HepG2 (cell line): ENCODE data around the gene IQCN. TPM values are rescaled to one million over a fixed set of nuclear protein-coding genes. Genes with fewer than 3 reads are reported as not detected.

Source experiments
- CSRNP2 ChIP-seq: sonication (generic); formaldehyde crosslinking; conservative IDR thresholded peaks from 2 replicates; pipeline ENCODE4 v1.8.0; 2022; ENCODE audit warnings: low read depth, missing genetic modification reagents
- DBP ChIP-seq: sonication (generic); formaldehyde crosslinking; IDR thresholded peaks from 2 replicates; pipeline ENCODE4 v1.4.0; 2020; ENCODE audit warnings: missing genetic modification reagents; ENCODE audit errors: not compliant biosample characterization
- EZH2 ChIP-seq: conservative IDR thresholded peaks from 2 replicates; pipeline ENCODE4 v1.6.1; 2012; ENCODE audit warnings: mild to moderate bottlenecking, low read depth, low read length, moderate library complexity
- GATA4 ChIP-seq: sonication (generic); IDR thresholded peaks from 2 replicates; pipeline ENCODE4 v1.6.1; 2016; ENCODE audit warnings: antibody characterized with exemption, low read depth, borderline replicate concordance
- HDAC1 ChIP-seq: sonication (generic); formaldehyde crosslinking; IDR thresholded peaks from 2 replicates; pipeline ENCODE4 v1.5.1; 2020; ENCODE audit warnings: mild to moderate bottlenecking, missing genetic modification reagents
- MEF2D ChIP-seq: sonication (generic); formaldehyde crosslinking; IDR thresholded peaks from 2 replicates; pipeline ENCODE4 v1.5.1; 2020; ENCODE audit warnings: mild to moderate bottlenecking, missing genetic modification reagents
- MYPOP ChIP-seq: sonication (generic); formaldehyde crosslinking; IDR thresholded peaks from 2 replicates; pipeline ENCODE4 v1.8.1; 2023; ENCODE audit warnings: mild to moderate bottlenecking, moderate library complexity, missing genetic modification reagents
- NAIF1 ChIP-seq: sonication (generic); formaldehyde crosslinking; IDR thresholded peaks from 2 replicates; pipeline ENCODE4 v1.5.0; 2020; ENCODE audit warnings: mild to moderate bottlenecking, missing genetic modification reagents, borderline replicate concordance
- PITX1 ChIP-seq: sonication (generic); formaldehyde crosslinking; IDR thresholded peaks from 2 replicates; pipeline ENCODE4 v1.5.1; 2020; ENCODE audit warnings: mild to moderate bottlenecking, missing genetic modification reagents
- SP1 ChIP-seq, 2 experiments: fragments of 450-650 bp in 1 of 2; sonication (generic) in 1 of 2; formaldehyde crosslinking in 1 of 2; IDR thresholded peaks; 2 replicates each; pipeline versions ENCODE4 v1.4.0 to v1.6.1; 2016 to 2020; ENCODE audit warnings: missing genetic modification reagents in 1 of 2
- ZBTB7A ChIP-seq: sonication (generic); formaldehyde crosslinking; IDR thresholded peaks from 2 replicates; pipeline ENCODE4 v1.8.0; 2022; ENCODE audit warnings: mild to moderate bottlenecking, missing genetic modification reagents
- ZNF207 ChIP-seq: fragments of 450-650 bp; IDR thresholded peaks from 2 replicates; pipeline ENCODE4 v1.6.1; 2016; ENCODE audit warnings: antibody characterized with exemption, borderline replicate concordance
- ZNF3 ChIP-seq: IDR thresholded peaks from 2 replicates; pipeline ENCODE4 v1.7.0; 2017; ENCODE audit warnings: inconsistent platforms
- ZNF674 ChIP-seq: sonication (generic); formaldehyde crosslinking; IDR thresholded peaks from 2 replicates; pipeline ENCODE4 v1.5.0; 2020; ENCODE audit warnings: low read depth, mild to moderate bottlenecking, missing genetic modification reagents
- ZNF781 ChIP-seq: sonication (generic); formaldehyde crosslinking; IDR thresholded peaks from 2 replicates; pipeline ENCODE4 v1.5.1; 2020; ENCODE audit warnings: borderline replicate concordance, mild to moderate bottlenecking, missing genetic modification reagents; ENCODE audit errors: not compliant biosample characterization
- polyA plus RNA-seq, 8 experiments: library from polyadenylated mRNA; depleted of rRNA in 3 of 8; stranded (reverse) in 7 of 8; unstranded in 1 of 8; fragments of >200 nt; fragmentation: Illumina TruSeq in 4 of 8; extraction: Trizol in 4 of 8; gene quantifications; 2 replicates each; pipeline versions ENCODE4 v1.2.1 to v1.2.3, GENCODE V29; 2011 to 2016; ENCODE audit warnings: low read depth in 4 of 8, missing spikeins in 1 of 8, mixed read lengths in 1 of 8; ENCODE audit not compliant: insufficient read depth in 1 of 8
- total RNA-seq, 5 experiments: library from RNA; depleted of rRNA; stranded (reverse); fragments of >200 nt; fragmentation: Illumina TruSeq; extraction: Trizol; gene quantifications; 2 replicates each; pipeline ENCODE4 v1.2.3, GENCODE V29; 2016; ENCODE audit warnings: low read depth in 1 of 5
- TF ChIP-seq, protein P1 (sequence below): sonication (generic); formaldehyde crosslinking; IDR thresholded peaks from 2 replicates; pipeline ENCODE4 v1.9.0; 2022; ENCODE audit warnings: missing genetic modification reagents, mild to moderate bottlenecking, borderline replicate concordance
- TF ChIP-seq, protein P2 (sequence below): sonication (generic); formaldehyde crosslinking; conservative IDR thresholded peaks from 2 replicates; pipeline ENCODE4 v1.4.0; 2020; ENCODE audit warnings: missing genetic modification reagents
- TF ChIP-seq, protein P3 (sequence below): sonication (generic); formaldehyde crosslinking; IDR thresholded peaks from 2 replicates; pipeline ENCODE4 v1.5.0; 2020; ENCODE audit warnings: missing genetic modification reagents, mild to moderate bottlenecking, borderline replicate concordance

IQCN gene
- total and polyA plus RNA-seq, 2 of the 13 experiments (the other 11 are each of a cell fraction or from before 2014, with no cell fraction given) = 0.04 to 0.18 TPM

DNA sequence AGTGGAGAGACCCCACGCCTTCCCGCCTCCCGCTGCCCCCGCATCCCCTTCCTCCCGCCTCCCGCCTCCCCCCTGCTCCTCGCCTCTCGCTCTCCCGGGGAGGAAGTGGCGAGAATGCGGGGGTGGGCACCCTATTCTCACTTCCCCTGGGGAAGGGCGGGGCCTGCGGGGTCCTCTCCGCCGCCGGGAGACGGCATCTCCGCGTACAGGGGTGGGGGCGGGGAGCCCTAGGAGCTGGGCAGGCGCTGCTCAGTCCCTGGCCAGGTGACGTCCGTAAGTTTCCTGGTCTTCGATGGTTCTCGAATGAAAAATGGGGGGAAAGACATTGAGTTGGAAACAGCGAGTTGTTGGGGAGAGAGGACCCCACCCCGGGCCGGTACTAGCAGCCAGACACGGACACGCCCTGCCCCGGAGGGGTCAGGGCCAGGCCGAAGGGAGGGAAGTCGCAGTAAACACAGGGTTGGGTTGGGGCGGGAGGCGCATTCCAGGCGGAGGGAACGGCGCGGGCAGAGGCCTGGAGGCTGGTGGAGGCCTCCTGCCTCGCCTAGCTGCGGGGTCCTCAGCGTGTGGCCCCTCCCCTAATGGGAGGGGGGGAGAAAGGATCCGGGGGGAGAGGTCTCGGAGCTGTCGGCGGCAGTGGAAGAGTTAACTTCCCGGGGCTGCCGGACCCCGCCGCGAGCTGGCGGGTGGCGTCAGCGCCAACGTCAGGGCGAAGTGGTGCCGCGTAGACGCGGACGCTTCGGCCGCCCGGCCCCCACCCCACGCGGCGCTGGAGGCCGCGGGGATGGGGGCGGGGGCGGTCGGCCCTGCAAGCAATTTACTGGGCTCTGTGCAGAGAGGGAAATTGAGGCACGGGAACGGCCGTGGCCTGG, 17.6 kb upstream of the IQCN start (continued):
- peak; percentile 55; the same call in 1 of the 2 replicates for TF ChIP-seq PITX1
- TF ChIP-seq, protein P1, sequence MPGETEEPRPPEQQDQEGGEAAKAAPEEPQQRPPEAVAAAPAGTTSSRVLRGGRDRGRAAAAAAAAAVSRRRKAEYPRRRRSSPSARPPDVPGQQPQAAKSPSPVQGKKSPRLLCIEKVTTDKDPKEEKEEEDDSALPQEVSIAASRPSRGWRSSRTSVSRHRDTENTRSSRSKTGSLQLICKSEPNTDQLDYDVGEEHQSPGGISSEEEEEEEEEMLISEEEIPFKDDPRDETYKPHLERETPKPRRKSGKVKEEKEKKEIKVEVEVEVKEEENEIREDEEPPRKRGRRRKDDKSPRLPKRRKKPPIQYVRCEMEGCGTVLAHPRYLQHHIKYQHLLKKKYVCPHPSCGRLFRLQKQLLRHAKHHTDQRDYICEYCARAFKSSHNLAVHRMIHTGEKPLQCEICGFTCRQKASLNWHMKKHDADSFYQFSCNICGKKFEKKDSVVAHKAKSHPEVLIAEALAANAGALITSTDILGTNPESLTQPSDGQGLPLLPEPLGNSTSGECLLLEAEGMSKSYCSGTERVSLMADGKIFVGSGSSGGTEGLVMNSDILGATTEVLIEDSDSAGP (CRISPR knock-in tag) = peak; percentile 53; the same call in 1 of the 2 replicates
- 0 out of 2 replicates have a peak, but pooled peaks have one; percentile 62 for TF ChIP-seq MYPOP
- TF ChIP-seq ZNF207 = no peak
- TF ChIP-seq ZNF3 (CRISPR knock-in tag) = no peak
- no peak for TF ChIP-seq ZNF674
- TF ChIP-seq, protein P2, sequence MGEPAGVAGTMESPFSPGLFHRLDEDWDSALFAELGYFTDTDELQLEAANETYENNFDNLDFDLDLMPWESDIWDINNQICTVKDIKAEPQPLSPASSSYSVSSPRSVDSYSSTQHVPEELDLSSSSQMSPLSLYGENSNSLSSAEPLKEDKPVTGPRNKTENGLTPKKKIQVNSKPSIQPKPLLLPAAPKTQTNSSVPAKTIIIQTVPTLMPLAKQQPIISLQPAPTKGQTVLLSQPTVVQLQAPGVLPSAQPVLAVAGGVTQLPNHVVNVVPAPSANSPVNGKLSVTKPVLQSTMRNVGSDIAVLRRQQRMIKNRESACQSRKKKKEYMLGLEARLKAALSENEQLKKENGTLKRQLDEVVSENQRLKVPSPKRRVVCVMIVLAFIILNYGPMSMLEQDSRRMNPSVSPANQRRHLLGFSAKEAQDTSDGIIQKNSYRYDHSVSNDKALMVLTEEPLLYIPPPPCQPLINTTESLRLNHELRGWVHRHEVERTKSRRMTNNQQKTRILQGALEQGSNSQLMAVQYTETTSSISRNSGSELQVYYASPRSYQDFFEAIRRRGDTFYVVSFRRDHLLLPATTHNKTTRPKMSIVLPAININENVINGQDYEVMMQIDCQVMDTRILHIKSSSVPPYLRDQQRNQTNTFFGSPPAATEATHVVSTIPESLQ = no peak
- no peak for TF ChIP-seq DBP (CRISPR knock-in tag)
- peak; percentile 45; the same call in 1 of the 2 replicates for TF ChIP-seq MEF2D (CRISPR knock-in tag)
- TF ChIP-seq HDAC1 (CRISPR knock-in tag) = peak; percentile 70
- TF ChIP-seq SP1 (IDR thresholded peaks at IDR 0.05) = no peak
- TF ChIP-seq SP1 (CRISPR knock-in tag; IDR thresholded peaks at IDR 0.05) = no peak; the same call in 1 of the 2 replicates
- no peak for TF ChIP-seq EZH2
- no peak for TF ChIP-seq CSRNP2 (CRISPR knock-in tag)
- TF ChIP-seq NAIF1 = peak; percentile 44; the same call in 1 of the 2 replicates
- TF ChIP-seq ZNF781 = peak; percentile 40
- TF ChIP-seq ZBTB7A (CRISPR knock-in tag) = no peak
- no peak for TF ChIP-seq GATA4
- TF ChIP-seq, protein P3, sequence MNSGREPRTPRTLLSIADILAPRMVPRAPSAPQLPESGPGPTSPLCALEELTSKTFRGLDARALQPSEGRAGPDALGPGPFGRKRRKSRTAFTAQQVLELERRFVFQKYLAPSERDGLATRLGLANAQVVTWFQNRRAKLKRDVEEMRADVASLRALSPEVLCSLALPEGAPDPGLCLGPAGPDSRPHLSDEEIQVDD (CRISPR knock-in tag) = no peak
